Keratinocyte (primary cell): ENCODE results near the gene GPBP1. TPM values are rescaled to one million over a fixed set of nuclear protein-coding genes. Genes with fewer than 3 reads are reported as not detected.

Source experiments
- DNase-seq: peaks from one replicate; pipeline ENCODE4 v3.0.0-alpha.2; 2011; ENCODE audit warnings: low read depth, missing footprints, low spot score
- FAIRE-seq: peaks from 2 replicates; lab custom pipeline; 2011; peaks lifted over from hg19 to GRCh38; lab: Jason Lieb, UNC
- H2AFZ ChIP-seq: 2 replicates; pipeline ENCODE4 v1.6.0; 2012; ENCODE audit warnings: low read length, control low read depth, inconsistent platforms; ENCODE audit not compliant: control insufficient read depth
- H3K27ac ChIP-seq: 2 replicates; pipeline ENCODE4 v1.5.1; 2011; ENCODE audit warnings: low read length; ENCODE audit not compliant: control insufficient read depth, insufficient read depth
- H3K27me3 ChIP-seq: 3 replicates; pipeline ENCODE4 v1.6.0; 2011; ENCODE audit warnings: low read length; ENCODE audit not compliant: control insufficient read depth, insufficient read depth; ENCODE audit errors: extremely low read depth
- H3K36me3 ChIP-seq, 2 experiments: 2 replicates in 1 of 2; 3 replicates in 1 of 2; pipeline ENCODE4 v1.5.1; 2011; ENCODE audit warnings: low read length in 2 of 2, mild to moderate bottlenecking in 1 of 2; ENCODE audit not compliant: control insufficient read depth in 2 of 2, insufficient read depth in 2 of 2; ENCODE audit errors: extremely low read depth in 1 of 2
- H3K4me1 ChIP-seq: 3 replicates; pipeline ENCODE4 v1.5.1; 2011; ENCODE audit warnings: low read length; ENCODE audit not compliant: control insufficient read depth, insufficient read depth; ENCODE audit errors: extremely low read depth
- H3K4me2 ChIP-seq: 3 replicates; pipeline ENCODE4 v1.6.0; 2011; ENCODE audit warnings: low read depth, low read length; ENCODE audit not compliant: control insufficient read depth, insufficient read depth; ENCODE audit errors: extremely low read depth
- H3K4me3 ChIP-seq, 3 experiments: fragments of 200-600 bp in 1 of 3; sonication (generic) in 1 of 3; 2 replicates in 2 of 3; 3 replicates in 1 of 3; pipeline ENCODE4 v1.5.1; 2011 to 2016; ENCODE audit warnings: low read length in 3 of 3, mild to moderate bottlenecking in 3 of 3, control low read depth in 2 of 3, inconsistent platforms in 1 of 3, low read depth in 1 of 3, mixed read lengths in 1 of 3, mixed run types in 1 of 3, moderate library complexity in 1 of 3; ENCODE audit not compliant: control insufficient read depth in 2 of 3, insufficient read depth in 2 of 3; ENCODE audit errors: extremely low read depth in 1 of 3
- H3K79me2 ChIP-seq: 2 replicates; pipeline ENCODE4 v1.6.0; 2012; ENCODE audit warnings: low read length; ENCODE audit not compliant: control insufficient read depth, insufficient read depth
- H3K9ac ChIP-seq: 3 replicates; pipeline ENCODE4 v1.6.0; 2011; ENCODE audit warnings: low read length; ENCODE audit not compliant: control insufficient read depth, insufficient read depth; ENCODE audit errors: extremely low read depth
- H3K9me1 ChIP-seq: 3 replicates; pipeline ENCODE4 v1.6.0; 2011; ENCODE audit warnings: low read length; ENCODE audit not compliant: control insufficient read depth, insufficient read depth; ENCODE audit errors: extremely low read depth
- H3K9me3 ChIP-seq: 2 replicates; pipeline ENCODE4 v1.5.1; 2012; ENCODE audit warnings: low read depth, low read length; ENCODE audit not compliant: control insufficient read depth
- H4K20me1 ChIP-seq: 3 replicates; pipeline ENCODE4 v1.6.0; 2011; ENCODE audit warnings: low read length; ENCODE audit not compliant: control insufficient read depth, insufficient read depth; ENCODE audit errors: extremely low read depth
- CTCF ChIP-seq, 3 experiments: IDR thresholded peaks in 1 of 3; conservative IDR thresholded peaks in 1 of 3; optimal IDR thresholded peaks in 1 of 3; 2 replicates in 2 of 3; 3 replicates in 1 of 3; pipeline versions ENCODE3 to v1.5.1; 2011; ENCODE audit warnings: low read length in 3 of 3, mild to moderate bottlenecking in 3 of 3, moderate library complexity in 2 of 3, control low read depth in 1 of 3, inconsistent platforms in 1 of 3; ENCODE audit not compliant: insufficient read depth in 2 of 3; ENCODE audit errors: extremely low read depth in 1 of 3
- EZH2 ChIP-seq: IDR thresholded peaks from one replicate; pipeline ENCODE4 v1.6.1; 2012; ENCODE audit warnings: inconsistent platforms, mild to moderate bottlenecking, low read length, moderate library complexity
- dilution Hi-C: fragments of 300-500 bp; cut with MboI; formaldehyde crosslinking; loops from one replicate; pipeline ENCODE4 v1.7.0; 2020; ENCODE audit warnings: low sequenced_read_pairs; ENCODE audit not compliant: extremely low pct_ligation_motif_present
- polyA plus RNA-seq, 5 experiments: library from polyadenylated mRNA; depleted of rRNA in 3 of 5; stranded (reverse) in 3 of 5; stranded (forward) in 1 of 5; unstranded in 1 of 5; fragments of >200 nt; gene quantifications; 1 replicate in 1 of 5; 2 replicates in 3 of 5; 3 replicates in 1 of 5; pipeline versions ENCODE4 v1.2.1 to v1.2.3, GENCODE V29; 2011 to 2012; ENCODE audit warnings: missing spikeins in 2 of 5, low read depth in 1 of 5, low replicate concordance in 1 of 5

GPBP1 gene
- polyA plus RNA-seq, 1 donor (not counting 4 experiments of a cell fraction or from before 2014, with no cell fraction given), result 44.1 TPM

GRCh38 chr5:57152316-57152715 lies 21.5 kb upstream of the GPBP1 start:
- no peaks in the 10 kb centered on the region for H3K27me3 ChIP-seq

GRCh38 chr5:57155033-57155432 lies 18.8 kb upstream of the GPBP1 start:
- no peaks in the 10 kb centered on the region for H3K36me3 ChIP-seq
- TF ChIP-seq CTCF (optimal IDR thresholded peaks at IDR 0.05 in 1 of 3, IDR thresholded peaks at IDR 0.05 in 1 of 3, conservative IDR thresholded peaks at IDR 0.05 in 1 of 3; ENCODE audit: extremely low read depth in 1 of 3, insufficient read depth in 2 of 3, low read length in 3 of 3) (no peak), EZH2 (no peak)
- no peaks in the 10 kb centered on the region for H3K4me1 ChIP-seq
- H3K4me2 ChIP-seq, result no peak overlapping the region
- DNase-seq, result no peak
- dilution Hi-C loops, result no loop called here
- H3K79me2 ChIP-seq, result no peaks in the 10 kb centered on the region
- H3K4me3 ChIP-seq, result no peak overlapping the region
- no peak overlapping the region for H3K27ac ChIP-seq
- no peak for FAIRE-seq
- H3K9me3 ChIP-seq, result peaks cover 4% of the 10 kb centered on the region
- H3K27me3 ChIP-seq, result no peaks in the 10 kb centered on the region
- H4K20me1 ChIP-seq, result no peaks in the 10 kb centered on the region
- no peak overlapping the region for H3K9ac ChIP-seq
- no peak overlapping the region for H2AFZ ChIP-seq
- H3K9me1 ChIP-seq, result no peaks in the 10 kb centered on the region

More at GRCh38 chr5:57152316-57152715, 21.5 kb upstream of the GPBP1 start:
- Histone ChIP-seq H3K9me1 (no peaks in the 10 kb centered on the region), H3K4me2 (no peak overlapping the region), H3K36me3 (no peaks in the 10 kb centered on the region), H3K4me1 (no peaks in the 10 kb centered on the region), H3K4me3 (no peak overlapping the region), H3K9ac (no peak overlapping the region), H3K27ac (no peak overlapping the region), H3K79me2 (no peaks in the 10 kb centered on the region), H3K9me3 (no peaks in the 10 kb centered on the region), H4K20me1 (no peaks in the 10 kb centered on the region), H2AFZ (no peak overlapping the region)
- DNase-seq (no peak), FAIRE-seq (no peak)
- TF ChIP-seq CTCF (optimal IDR thresholded peaks at IDR 0.05 in 1 of 3, IDR thresholded peaks at IDR 0.05 in 1 of 3, conservative IDR thresholded peaks at IDR 0.05 in 1 of 3; ENCODE audit: extremely low read depth in 1 of 3, insufficient read depth in 2 of 3, low read length in 3 of 3), result no peak
- no peak for TF ChIP-seq EZH2
- dilution Hi-C loops, result no loop called here
